Glutamatergic neuron (in vitro differentiated cells): Measurements from ENCODE around the gene TMEM108. TPM values are rescaled to one million over a fixed set of nuclear protein-coding genes. Genes with fewer than 3 reads are reported as not detected.

Experiments used
- DNase-seq: peaks from one replicate; pipeline ENCODE4 v3.0.0; 2022
- H3K27ac Mint-ChIP-seq: one replicate; pipeline ENCODE4 v1.8.0; 2020; ENCODE audit warnings: mild to moderate bottlenecking, mixed read lengths, inconsistent platforms; ENCODE audit not compliant: unreplicated experiment
- H3K27me3 Mint-ChIP-seq: one replicate; pipeline ENCODE4 v1.8.0; 2020; ENCODE audit warnings: mild to moderate bottlenecking, moderate library complexity, mixed read lengths, inconsistent platforms; ENCODE audit not compliant: unreplicated experiment
- H3K36me3 Mint-ChIP-seq: one replicate; pipeline ENCODE4 v1.8.0; 2020; ENCODE audit warnings: mild to moderate bottlenecking, mixed read lengths, inconsistent platforms; ENCODE audit not compliant: unreplicated experiment
- H3K4me1 Mint-ChIP-seq: one replicate; pipeline ENCODE4 v1.8.0; 2020; ENCODE audit warnings: mild to moderate bottlenecking, low read depth, mixed read lengths, inconsistent platforms; ENCODE audit not compliant: unreplicated experiment
- H3K4me3 Mint-ChIP-seq: one replicate; pipeline ENCODE4 v1.8.0; 2020; ENCODE audit warnings: mild to moderate bottlenecking, mixed read lengths, inconsistent platforms; ENCODE audit not compliant: unreplicated experiment
- H3K9me3 Mint-ChIP-seq: one replicate; pipeline ENCODE4 v1.8.0; 2020; ENCODE audit warnings: mild to moderate bottlenecking, moderate library complexity, mixed read lengths, inconsistent platforms; ENCODE audit not compliant: unreplicated experiment
- total RNA-seq: library from RNA; stranded (reverse); fragmentation: NEBNext Ultra II Directional; extraction: Animal tissue kit (Norgen Biotek cat#: 25700); gene quantifications from one replicate; pipeline ENCODE4 v1.2.1, GENCODE V29; 2021; ENCODE audit not compliant: unreplicated experiment
- TF ChIP-seq, protein P1 (sequence below): fragments of 200-600 bp; sonication (generic); IDR thresholded peaks from one replicate; pipeline ENCODE4 v1.5.0; 2021; ENCODE audit not compliant: partially characterized antibody, unreplicated experiment

The TMEM108 gene
- total RNA-seq, 1 donor from 2014 or later = 9.0 TPM

GRCh38 chr3:133127381-133127780, 89.2 kb downstream of the TMEM108 start:
- Mint-ChIP-seq H3K36me3 (no peaks in the 10 kb centered on the region), H3K4me1 (peaks cover 13% of the 10 kb centered on the region)

DNA sequence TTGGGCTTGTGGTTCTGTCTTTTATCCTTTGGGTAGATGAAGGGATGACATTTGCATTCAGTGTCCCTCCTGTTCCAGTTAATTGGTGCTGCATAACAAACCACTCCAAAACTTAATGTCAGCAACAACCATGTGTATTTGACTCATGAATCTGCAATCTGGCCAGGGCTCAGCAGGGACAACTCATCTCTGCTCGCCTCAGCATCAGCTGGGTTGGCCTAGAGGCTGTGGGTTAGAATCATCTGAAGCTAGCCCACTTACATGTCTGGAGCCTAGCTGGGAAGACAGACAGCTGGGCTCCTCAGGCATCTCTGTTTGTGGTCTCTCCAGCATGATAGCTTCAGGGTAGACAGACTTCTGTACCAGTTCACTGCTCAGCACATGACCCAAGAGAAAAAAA, 92.0 kb downstream of the TMEM108 start:
- H3K4me3 Mint-ChIP-seq = no peak overlapping the region
- no peak overlapping the region for H3K27ac Mint-ChIP-seq
- TF ChIP-seq, protein P1, sequence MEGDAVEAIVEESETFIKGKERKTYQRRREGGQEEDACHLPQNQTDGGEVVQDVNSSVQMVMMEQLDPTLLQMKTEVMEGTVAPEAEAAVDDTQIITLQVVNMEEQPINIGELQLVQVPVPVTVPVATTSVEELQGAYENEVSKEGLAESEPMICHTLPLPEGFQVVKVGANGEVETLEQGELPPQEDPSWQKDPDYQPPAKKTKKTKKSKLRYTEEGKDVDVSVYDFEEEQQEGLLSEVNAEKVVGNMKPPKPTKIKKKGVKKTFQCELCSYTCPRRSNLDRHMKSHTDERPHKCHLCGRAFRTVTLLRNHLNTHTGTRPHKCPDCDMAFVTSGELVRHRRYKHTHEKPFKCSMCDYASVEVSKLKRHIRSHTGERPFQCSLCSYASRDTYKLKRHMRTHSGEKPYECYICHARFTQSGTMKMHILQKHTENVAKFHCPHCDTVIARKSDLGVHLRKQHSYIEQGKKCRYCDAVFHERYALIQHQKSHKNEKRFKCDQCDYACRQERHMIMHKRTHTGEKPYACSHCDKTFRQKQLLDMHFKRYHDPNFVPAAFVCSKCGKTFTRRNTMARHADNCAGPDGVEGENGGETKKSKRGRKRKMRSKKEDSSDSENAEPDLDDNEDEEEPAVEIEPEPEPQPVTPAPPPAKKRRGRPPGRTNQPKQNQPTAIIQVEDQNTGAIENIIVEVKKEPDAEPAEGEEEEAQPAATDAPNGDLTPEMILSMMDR = no peak
- DNase-seq = no peak
- peaks cover 9% of the 10 kb centered on the region for H3K4me1 Mint-ChIP-seq
- no peaks in the 10 kb centered on the region for H3K9me3 Mint-ChIP-seq
- no peaks in the 10 kb centered on the region for H3K27me3 Mint-ChIP-seq
- no peaks in the 10 kb centered on the region for H3K36me3 Mint-ChIP-seq

More at GRCh38 chr3:133127381-133127780, 89.2 kb downstream of the TMEM108 start:
- DNase-seq = no peak
- Mint-ChIP-seq H3K27ac (no peak overlapping the region), H3K9me3 (no peaks in the 10 kb centered on the region), H3K4me3 (no peak overlapping the region), H3K27me3 (no peaks in the 10 kb centered on the region)
- TF ChIP-seq, protein P1 = no peak

DNA sequence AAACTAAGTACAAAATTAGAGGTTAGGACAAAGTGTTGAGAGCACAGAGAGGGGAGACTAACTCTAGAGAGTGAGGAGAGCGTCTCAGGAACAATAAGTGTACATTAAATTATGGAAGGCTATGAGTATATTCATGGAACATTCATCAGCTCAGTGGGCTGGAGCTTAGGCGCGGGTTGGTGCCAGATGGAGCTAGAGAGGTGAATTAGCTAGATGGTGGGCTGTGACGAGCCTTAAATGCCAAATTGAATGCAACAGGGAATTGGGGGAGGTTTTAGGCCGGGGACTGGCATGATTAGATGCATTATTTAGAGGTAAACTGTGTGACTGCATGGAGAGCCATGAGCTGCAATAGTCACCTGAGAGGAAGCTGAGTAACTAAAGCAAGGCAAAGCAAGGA, 97.1 kb downstream of the TMEM108 start:
- DNase-seq = peak; percentile 31
- peak overlapping the region; percentile 83 for H3K27ac Mint-ChIP-seq

GRCh38 chr3:133136114-133137041, 98.2 kb downstream of the TMEM108 start:
- TF ChIP-seq, protein P1 = no peak
- H3K9me3 Mint-ChIP-seq = peaks cover 3% of the 10 kb centered on the region
- peak overlapping the region; percentile 79 for H3K4me3 Mint-ChIP-seq
- H3K27me3 Mint-ChIP-seq = no peaks in the 10 kb centered on the region
- peak overlapping the region; percentile 89 for H3K27ac Mint-ChIP-seq
- peaks cover 25% of the 10 kb centered on the region for H3K4me1 Mint-ChIP-seq
- DNase-seq = no peak
- H3K36me3 Mint-ChIP-seq = no peaks in the 10 kb centered on the region

More for the DNA sequence above, 97.1 kb downstream of the TMEM108 start:
- no peaks in the 10 kb centered on the region for H3K27me3 Mint-ChIP-seq
- no peaks in the 10 kb centered on the region for H3K36me3 Mint-ChIP-seq
- peaks cover 3% of the 10 kb centered on the region for H3K9me3 Mint-ChIP-seq
- peak overlapping the region; percentile 79 for H3K4me3 Mint-ChIP-seq
- H3K4me1 Mint-ChIP-seq = peaks cover 25% of the 10 kb centered on the region
- TF ChIP-seq, protein P1 = no peak
